Astrocyte (in vitro differentiated cells and primary cell): ENCODE data around the gene PLEKHA6. TPM values are rescaled to one million over a fixed set of nuclear protein-coding genes. Genes with fewer than 3 reads are reported as not detected.

Experiments used
- DNase-seq: peaks from one replicate; pipeline ENCODE4 v3.0.0-alpha.2; 2010; ENCODE audit warnings: low read depth
- FAIRE-seq: peaks from 2 replicates; lab custom pipeline; 2011; peaks lifted over from hg19 to GRCh38; lab: Jason Lieb, UNC
- H2AFZ ChIP-seq: 2 replicates; pipeline ENCODE4 v1.6.0; 2012; ENCODE audit warnings: low read depth, low read length, inconsistent platforms
- H3K27ac ChIP-seq: 2 replicates; pipeline ENCODE4 v1.5.1; 2011; ENCODE audit warnings: low read depth, low read length, inconsistent platforms
- H3K27me3 ChIP-seq: 2 replicates; pipeline ENCODE4 v1.6.0; 2011; ENCODE audit warnings: low read length, inconsistent platforms; ENCODE audit not compliant: insufficient read depth
- H3K36me3 ChIP-seq: 2 replicates; pipeline ENCODE4 v1.5.1; 2011; ENCODE audit warnings: low read length, inconsistent platforms; ENCODE audit not compliant: insufficient read depth
- H3K4me1 ChIP-seq: 2 replicates; pipeline ENCODE4 v1.5.1; 2011; ENCODE audit warnings: low read length, inconsistent platforms; ENCODE audit not compliant: insufficient read depth
- H3K4me2 ChIP-seq: 2 replicates; pipeline ENCODE4 v1.6.0; 2012; ENCODE audit warnings: low read length, inconsistent platforms
- H3K4me3 ChIP-seq: 2 replicates; pipeline ENCODE4 v1.5.1; 2011; ENCODE audit warnings: low read depth, mild to moderate bottlenecking, low read length, inconsistent platforms; ENCODE audit not compliant: insufficient read depth
- H3K79me2 ChIP-seq: 2 replicates; pipeline ENCODE4 v1.6.0; 2012; ENCODE audit warnings: mild to moderate bottlenecking, low read length, inconsistent platforms; ENCODE audit not compliant: insufficient read depth
- H3K9ac ChIP-seq: 2 replicates; pipeline ENCODE4 v1.6.0; 2012; ENCODE audit warnings: mild to moderate bottlenecking, low read length, inconsistent platforms
- H3K9me3 ChIP-seq: 2 replicates; pipeline ENCODE4 v1.5.1; 2012; ENCODE audit warnings: low read depth, mild to moderate bottlenecking, low read length, inconsistent platforms; ENCODE audit not compliant: insufficient read depth
- H4K20me1 ChIP-seq: 2 replicates; pipeline ENCODE4 v1.6.0; 2012; ENCODE audit warnings: low read length, inconsistent platforms; ENCODE audit not compliant: insufficient read depth
- H3K27ac Mint-ChIP-seq: one replicate; pipeline ENCODE4 v1.8.0; 2021; ENCODE audit warnings: mild to moderate bottlenecking, mixed read lengths; ENCODE audit not compliant: unreplicated experiment
- H3K27me3 Mint-ChIP-seq: one replicate; pipeline ENCODE4 v1.8.0; 2021; ENCODE audit warnings: low read depth, mixed read lengths; ENCODE audit not compliant: unreplicated experiment
- H3K36me3 Mint-ChIP-seq: one replicate; pipeline ENCODE4 v1.8.0; 2021; ENCODE audit warnings: low read depth, mixed read lengths; ENCODE audit not compliant: unreplicated experiment
- H3K4me1 Mint-ChIP-seq: one replicate; pipeline ENCODE4 v1.8.0; 2021; ENCODE audit warnings: low read depth, mixed read lengths; ENCODE audit not compliant: unreplicated experiment
- H3K4me3 Mint-ChIP-seq: one replicate; pipeline ENCODE4 v1.8.0; 2021; ENCODE audit warnings: mild to moderate bottlenecking, moderate library complexity, mixed read lengths; ENCODE audit not compliant: unreplicated experiment
- H3K9me3 Mint-ChIP-seq: one replicate; pipeline ENCODE4 v1.8.0; 2021; ENCODE audit warnings: mild to moderate bottlenecking, mixed read lengths; ENCODE audit not compliant: unreplicated experiment
- CTCF ChIP-seq: IDR thresholded peaks from 2 replicates; pipeline ENCODE4 v1.5.1; 2011; ENCODE audit warnings: low read depth, mild to moderate bottlenecking, inconsistent platforms, low read length, moderate library complexity; ENCODE audit not compliant: insufficient read depth
- EZH2 ChIP-seq: IDR thresholded peaks from 2 replicates; pipeline ENCODE4 v1.6.1; 2012; ENCODE audit warnings: mild to moderate bottlenecking, low read length, inconsistent platforms; ENCODE audit not compliant: insufficient read depth
- total RNA-seq: library from RNA; stranded (reverse); gene quantifications from 2 replicates; pipeline ENCODE4 v1.2.1, GENCODE V29; 2021

The PLEKHA6 gene
- total RNA-seq, 1 donor from 2014 or later, result 1.5 TPM

GRCh38 chr1:204302769-204303168, 57.0 kb downstream of the PLEKHA6 start:
- no peak overlapping the region for H2AFZ ChIP-seq
- no peak overlapping the region for H3K4me3 ChIP-seq
- no peak overlapping the region for H3K27ac ChIP-seq
- no peak for FAIRE-seq
- H3K4me1 ChIP-seq, result no peaks in the 10 kb centered on the region
- H3K27me3 ChIP-seq, result peaks cover 29% of the 10 kb centered on the region
- no peak for DNase-seq
- H3K9me3 ChIP-seq, result no peaks in the 10 kb centered on the region
- no peak overlapping the region for H3K4me3 Mint-ChIP-seq
- peaks cover 2% of the 10 kb centered on the region for H3K36me3 Mint-ChIP-seq
- peaks cover 12% of the 10 kb centered on the region for H3K4me1 Mint-ChIP-seq
- peaks cover 60% of the 10 kb centered on the region for H3K27me3 Mint-ChIP-seq
- TF ChIP-seq EZH2, result no peak
- no peak for TF ChIP-seq CTCF
- no peaks in the 10 kb centered on the region for H3K9me3 Mint-ChIP-seq
- no peak overlapping the region for H3K9ac ChIP-seq
- H3K27ac Mint-ChIP-seq, result no peak overlapping the region
- H3K79me2 ChIP-seq, result no peaks in the 10 kb centered on the region
- H3K36me3 ChIP-seq, result no peaks in the 10 kb centered on the region
- no peak overlapping the region for H3K4me2 ChIP-seq
- H4K20me1 ChIP-seq, result no peaks in the 10 kb centered on the region

GRCh38 chr1:204301171-204301957, 58.4 kb downstream of the PLEKHA6 start:
- TF ChIP-seq CTCF, result no peak
- TF ChIP-seq EZH2, result no peak
- Histone ChIP-seq H4K20me1 (no peaks in the 10 kb centered on the region), H3K4me1 (peaks cover 4% of the 10 kb centered on the region), H3K4me3 (no peak overlapping the region), H3K79me2 (no peaks in the 10 kb centered on the region), H3K9me3 (no peaks in the 10 kb centered on the region), H3K4me2 (no peak overlapping the region), H3K27me3 (peaks cover 21% of the 10 kb centered on the region), H2AFZ (no peak overlapping the region), H3K36me3 (no peaks in the 10 kb centered on the region), H3K27ac (no peak overlapping the region), H3K9ac (no peak overlapping the region)
- Mint-ChIP-seq H3K4me1 (peaks cover 14% of the 10 kb centered on the region), H3K36me3 (peaks cover 2% of the 10 kb centered on the region), H3K27me3 (peaks cover 50% of the 10 kb centered on the region), H3K27ac (no peak overlapping the region), H3K4me3 (no peak overlapping the region), H3K9me3 (no peaks in the 10 kb centered on the region)
- FAIRE-seq (no peak), DNase-seq (no peak)

- Histone ChIP-seq H3K4me2 (no peak overlapping the region), H4K20me1 (no peaks in the 10 kb centered on the region), H2AFZ (no peak overlapping the region), H3K79me2 (no peaks in the 10 kb centered on the region), H3K4me1 (peaks cover 14% of the 10 kb centered on the region), H3K27ac (no peak overlapping the region), H3K4me3 (no peak overlapping the region), H3K27me3 (peaks cover 12% of the 10 kb centered on the region), H3K9ac (no peak overlapping the region), H3K36me3 (no peaks in the 10 kb centered on the region), H3K9me3 (no peaks in the 10 kb centered on the region)
- H3K4me3 Mint-ChIP-seq, result no peak overlapping the region
- peaks cover 38% of the 10 kb centered on the region for H3K27me3 Mint-ChIP-seq
- peaks cover 23% of the 10 kb centered on the region for H3K4me1 Mint-ChIP-seq
- no peak for FAIRE-seq
- peaks cover 2% of the 10 kb centered on the region for H3K36me3 Mint-ChIP-seq
- no peak for DNase-seq
- no peaks in the 10 kb centered on the region for H3K9me3 Mint-ChIP-seq
- no peak overlapping the region for H3K27ac Mint-ChIP-seq
- TF ChIP-seq CTCF, result no peak
- TF ChIP-seq EZH2, result no peak
Observed at GRCh38 chr1:204299814-204300365, 59.8 kb downstream of the PLEKHA6 start.
